ENCODE measurements around the gene LAMA1. TPM values are rescaled to one million over a fixed set of nuclear protein-coding genes. Genes with fewer than 3 reads are reported as not detected.

Gene LAMA1
- polyA plus RNA-seq, 6 donors from 2014 or later: not detected

DNA sequence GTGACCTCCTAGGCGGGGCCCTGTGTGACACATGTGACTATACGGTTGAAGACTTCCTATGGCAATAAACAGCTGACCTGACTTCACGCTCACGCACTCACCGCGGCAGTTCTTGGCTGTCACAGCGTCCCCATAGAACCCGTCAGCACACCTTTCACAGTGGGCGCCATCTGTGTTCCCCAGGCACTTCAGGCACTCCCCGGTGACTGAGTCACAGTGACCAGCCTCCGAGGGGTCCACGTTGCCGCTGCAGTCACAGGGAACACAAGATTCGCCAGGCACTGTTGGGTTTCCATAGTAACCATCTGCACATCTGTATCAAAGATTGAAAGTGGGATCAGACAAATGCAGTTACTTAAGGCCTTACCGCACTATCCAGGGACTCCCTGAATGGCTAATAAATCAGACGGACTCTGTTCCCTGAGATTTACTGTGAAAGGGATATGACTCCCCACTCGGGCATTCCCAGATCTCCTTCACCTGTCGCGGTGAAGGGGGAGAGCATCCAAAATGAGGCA lies 94.5 kb downstream of the LAMA1 start:
- Mint-ChIP-seq H3K27ac (peak overlapping the region in 1 of 6 donors; percentile 43), H3K4me1 (no peaks in the 10 kb centered on the region), H3K36me3 (no peaks in the 10 kb centered on the region), H3K27me3 (peaks cover 0 to 4% (median 0%) of the 10 kb centered on the region in 3 donors), H3K4me3 (no peak overlapping the region), H3K9me3 (peaks cover 0 to 9% (median 0%) of the 10 kb centered on the region in 7 donors)
- no peak for DNase-seq
- ATAC-seq (ENCODE audit: low read depth in 2 of 2): no peak

DNA sequence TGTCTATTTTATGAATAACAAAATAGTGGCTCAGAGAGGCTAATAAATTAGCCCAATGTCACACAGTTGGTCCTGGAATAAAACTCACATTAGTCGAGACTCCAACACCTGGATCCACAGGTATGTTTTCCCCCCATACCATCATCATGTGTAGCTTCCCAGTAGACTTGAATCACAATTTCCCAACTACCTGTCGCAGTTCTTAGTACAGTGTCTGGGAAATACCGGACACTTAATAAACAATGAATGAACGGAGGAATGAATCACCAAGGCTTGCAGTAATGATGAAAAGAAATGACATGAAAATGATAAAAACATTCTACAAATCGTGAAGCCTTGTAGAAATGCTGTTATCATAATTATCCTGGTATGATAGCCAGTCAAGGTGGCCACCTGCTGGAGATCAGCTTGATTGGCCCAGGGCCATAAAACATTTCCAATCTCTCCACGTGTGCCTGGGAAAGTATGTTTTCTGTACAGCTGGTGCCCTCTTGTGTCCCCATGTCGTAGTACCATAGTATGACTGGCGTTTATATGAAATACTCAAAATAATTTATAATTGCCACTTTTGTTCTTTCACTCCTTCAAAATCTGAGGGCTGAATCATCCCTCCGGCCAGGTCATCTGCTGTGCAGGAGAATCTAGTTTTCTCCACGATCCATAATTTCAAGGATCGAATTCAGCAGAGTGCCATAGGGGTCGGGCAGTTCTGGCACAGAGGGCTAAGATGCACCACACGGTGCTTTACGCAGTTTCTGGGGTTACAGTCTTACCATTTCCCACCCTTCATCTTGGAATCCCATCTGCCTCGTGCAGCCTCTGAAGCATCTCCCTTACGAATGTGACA lies 95.4 kb downstream of the LAMA1 start:
- Mint-ChIP-seq H3K27me3 (peaks cover 0 to 4% (median 0%) of the 10 kb centered on the region in 3 donors), H3K4me1 (no peaks in the 10 kb centered on the region), H3K27ac (no peak overlapping the region), H3K9me3 (peaks cover 0 to 7% (median 0%) of the 10 kb centered on the region in 7 donors), H3K36me3 (no peaks in the 10 kb centered on the region), H3K4me3 (no peak overlapping the region)
- ATAC-seq (ENCODE audit: low read depth in 2 of 2) (no peak), DNase-seq (no peak)

DNA sequence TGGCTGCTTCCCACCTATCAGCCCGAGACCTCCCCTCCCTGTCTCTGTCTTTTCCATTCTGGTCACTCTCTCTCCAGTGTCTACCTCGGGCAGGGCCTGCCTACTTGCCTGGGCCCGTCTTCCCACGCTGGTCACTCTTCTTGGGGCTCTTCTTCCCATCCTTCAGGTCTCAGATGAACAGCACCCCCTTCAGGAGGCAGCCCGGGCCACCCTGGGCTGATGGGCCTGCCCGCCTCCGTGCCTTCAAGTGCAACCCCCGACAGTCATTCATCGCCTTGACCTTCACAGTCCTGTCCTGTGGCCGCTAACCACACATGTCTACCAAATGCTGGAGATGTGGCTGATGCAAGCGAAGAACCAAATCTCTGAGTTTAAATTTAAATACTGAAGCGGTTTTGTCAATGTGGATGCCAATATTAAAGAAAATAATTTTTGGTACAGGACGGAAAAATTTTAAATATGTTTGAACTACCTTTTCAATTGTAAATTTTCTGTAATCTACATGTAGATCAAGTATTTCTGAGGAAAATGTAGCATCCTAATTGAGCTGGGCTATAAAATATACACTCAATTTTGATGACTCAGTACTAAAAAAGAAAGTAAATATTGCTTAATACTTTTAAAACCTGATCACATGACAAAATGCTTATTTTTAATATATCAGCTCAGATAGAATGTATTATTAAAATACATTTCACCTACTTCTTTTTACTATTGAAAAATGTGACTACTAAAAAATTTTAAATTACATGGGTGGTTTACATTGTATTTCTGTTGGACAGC lies 96.4 kb downstream of the LAMA1 start:
- Mint-ChIP-seq H3K36me3 (no peaks in the 10 kb centered on the region), H3K27ac (peak overlapping the region in 1 of 6 donors; percentile 27), H3K4me1 (no peaks in the 10 kb centered on the region), H3K27me3 (peaks cover 0 to under 1% (median 0%) of the 10 kb centered on the region in 3 donors), H3K4me3 (no peak overlapping the region), H3K9me3 (peaks cover 0 to 7% (median 0%) of the 10 kb centered on the region in 7 donors)
- no peak for DNase-seq
- no peak for ATAC-seq (ENCODE audit: low read depth in 2 of 2)

DNA sequence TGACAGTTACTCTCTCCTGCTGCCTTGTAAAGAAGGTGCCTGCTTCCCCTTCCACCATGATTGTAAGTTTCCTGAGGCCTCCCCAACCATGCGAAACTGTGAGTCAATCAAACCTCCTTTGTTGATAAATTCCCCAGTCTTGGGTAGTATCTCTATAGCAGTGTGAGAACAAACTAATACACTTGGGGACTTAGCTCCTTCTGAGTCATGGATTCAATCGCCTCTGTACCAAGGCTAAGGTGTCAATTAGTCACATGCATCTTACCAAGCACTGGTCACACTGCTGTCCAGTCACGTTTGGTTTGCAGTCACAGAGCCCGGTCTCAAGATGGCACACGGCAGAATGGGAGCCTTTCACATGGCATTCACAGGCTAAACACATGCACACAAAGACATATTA lies 100.6 kb downstream of the LAMA1 start:
- Mint-ChIP-seq H3K9me3 (peaks cover 0 to 7% (median 0%) of the 10 kb centered on the region in 7 donors), H3K27me3 (no peaks in the 10 kb centered on the region), H3K27ac (no peak overlapping the region), H3K4me1 (no peaks in the 10 kb centered on the region), H3K36me3 (no peaks in the 10 kb centered on the region), H3K4me3 (no peak overlapping the region)
- ATAC-seq (ENCODE audit: low read depth in 2 of 2): no peak
- DNase-seq: no peak

DNA sequence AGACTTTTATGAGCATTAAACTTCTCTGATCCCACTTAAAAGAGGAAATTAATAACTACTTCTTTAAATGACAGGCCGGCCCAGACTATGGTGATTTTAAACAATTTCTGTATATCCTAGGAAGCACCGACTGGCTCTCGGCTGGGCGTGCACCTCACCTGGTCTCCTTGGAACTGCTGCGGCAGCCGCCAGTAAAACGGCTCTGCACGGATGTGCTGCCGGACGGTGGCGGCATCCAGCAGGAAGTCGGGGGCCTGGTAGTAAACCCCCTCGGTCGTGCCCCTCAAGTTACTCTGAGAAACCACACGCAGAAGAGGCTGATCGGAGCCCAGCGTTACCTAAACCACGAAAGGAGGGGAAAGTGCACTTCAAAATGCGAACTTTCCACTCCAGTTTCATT lies 106.5 kb downstream of the LAMA1 start:
- H3K9me3 Mint-ChIP-seq: peaks cover 0 to 3% (median 0%) of the 10 kb centered on the region in 7 donors
- no peaks in the 10 kb centered on the region for H3K36me3 Mint-ChIP-seq
- DNase-seq (no peak), ATAC-seq (ENCODE audit: low read depth in 2 of 2) (no peak)
- H3K4me3 Mint-ChIP-seq: no peak overlapping the region
- no peaks in the 10 kb centered on the region for H3K27me3 Mint-ChIP-seq
- H3K4me1 Mint-ChIP-seq: no peaks in the 10 kb centered on the region
- H3K27ac Mint-ChIP-seq: no peak overlapping the region

DNA sequence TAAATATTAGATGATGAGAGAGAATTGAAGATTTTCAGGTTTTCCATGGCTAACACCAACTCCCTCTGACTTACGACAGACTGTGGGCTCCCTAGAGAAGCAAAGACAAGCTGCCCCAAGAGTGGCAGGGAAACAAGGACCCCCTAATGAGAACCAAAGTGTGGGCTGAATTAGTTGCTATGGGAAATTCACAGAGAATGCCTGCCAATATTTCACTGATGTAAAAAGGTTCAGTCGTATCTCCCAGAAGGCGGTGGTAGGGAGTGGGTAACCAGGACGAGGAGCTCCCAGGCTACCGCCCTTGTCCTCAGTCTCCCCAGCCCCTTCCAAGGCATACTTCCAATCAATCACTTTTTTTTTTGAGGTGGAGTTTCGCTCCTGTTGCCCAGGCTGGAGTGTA lies 113.6 kb downstream of the LAMA1 start:
- DNase-seq (no peak), ATAC-seq (ENCODE audit: low read depth in 2 of 2) (no peak)
- H3K27ac Mint-ChIP-seq: no peak overlapping the region
- H3K9me3 Mint-ChIP-seq: peaks cover 0 to 2% (median 0%) of the 10 kb centered on the region in 7 donors
- H3K36me3 Mint-ChIP-seq: no peaks in the 10 kb centered on the region
- H3K27me3 Mint-ChIP-seq: no peaks in the 10 kb centered on the region
- H3K4me3 Mint-ChIP-seq: no peak overlapping the region
- H3K4me1 Mint-ChIP-seq: no peaks in the 10 kb centered on the region

DNA sequence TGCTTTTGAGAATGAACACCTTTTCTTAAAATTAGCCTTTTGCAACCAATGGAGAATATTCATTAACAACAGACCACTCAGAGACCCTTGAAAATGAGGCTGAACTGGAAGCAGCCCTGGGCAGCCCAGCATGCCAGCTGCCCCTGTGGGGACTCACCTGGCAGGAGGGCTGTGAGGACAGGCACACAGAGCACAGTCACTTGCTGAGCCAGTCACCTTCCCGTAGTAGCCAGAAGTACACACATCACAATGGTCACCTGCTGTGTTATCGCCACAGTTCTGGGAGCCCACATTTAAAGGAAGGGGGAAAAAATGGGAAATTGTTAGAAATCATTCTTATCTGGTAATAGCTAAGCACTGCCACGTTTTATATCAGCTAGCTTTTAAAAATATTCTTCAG lies 115.5 kb downstream of the LAMA1 start:
- H3K27me3 Mint-ChIP-seq: no peaks in the 10 kb centered on the region
- no peaks in the 10 kb centered on the region for H3K36me3 Mint-ChIP-seq
- no peak for DNase-seq
- ATAC-seq (ENCODE audit: low read depth in 2 of 2): no peak
- H3K4me1 Mint-ChIP-seq: no peaks in the 10 kb centered on the region
- H3K27ac Mint-ChIP-seq: no peak overlapping the region
- H3K9me3 Mint-ChIP-seq: no peaks in the 10 kb centered on the region
- H3K4me3 Mint-ChIP-seq: no peak overlapping the region

DNA sequence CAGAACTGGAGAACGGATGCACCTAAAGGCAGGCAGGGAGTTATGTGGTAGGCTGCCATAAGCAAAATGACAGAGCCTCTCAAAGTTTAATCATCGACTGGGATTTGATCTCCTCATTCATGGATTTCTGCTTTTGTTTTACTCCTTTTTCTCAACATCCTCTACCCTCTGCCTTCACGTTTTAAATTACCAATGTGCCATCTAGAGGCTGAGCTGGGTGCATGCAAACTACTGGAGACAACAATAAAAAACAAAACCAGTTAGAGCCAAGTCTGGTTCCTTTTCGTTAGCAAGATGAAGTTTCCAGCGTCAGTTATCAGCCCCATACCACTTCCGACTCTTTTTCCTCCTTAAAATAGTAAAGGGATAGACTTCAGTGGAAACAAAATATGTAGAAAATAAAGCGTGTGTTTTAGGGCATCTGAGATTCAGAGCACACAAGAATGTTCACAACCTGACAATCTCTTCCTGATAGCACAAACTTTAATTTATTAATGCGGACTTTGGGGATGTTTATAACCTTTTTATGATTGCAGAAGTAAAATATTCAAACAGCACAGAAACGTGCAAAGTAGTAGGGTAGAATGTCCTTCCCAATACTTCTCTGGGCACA lies 117.0 kb downstream of the LAMA1 start:
- H3K4me1 Mint-ChIP-seq: no peaks in the 10 kb centered on the region
- no peaks in the 10 kb centered on the region for H3K27me3 Mint-ChIP-seq
- no peak overlapping the region for H3K4me3 Mint-ChIP-seq
- ATAC-seq (ENCODE audit: low read depth in 2 of 2) (no peak), DNase-seq (no peak)
- no peaks in the 10 kb centered on the region for H3K36me3 Mint-ChIP-seq
- H3K9me3 Mint-ChIP-seq: no peaks in the 10 kb centered on the region
- H3K27ac Mint-ChIP-seq: no peak overlapping the region

DNA sequence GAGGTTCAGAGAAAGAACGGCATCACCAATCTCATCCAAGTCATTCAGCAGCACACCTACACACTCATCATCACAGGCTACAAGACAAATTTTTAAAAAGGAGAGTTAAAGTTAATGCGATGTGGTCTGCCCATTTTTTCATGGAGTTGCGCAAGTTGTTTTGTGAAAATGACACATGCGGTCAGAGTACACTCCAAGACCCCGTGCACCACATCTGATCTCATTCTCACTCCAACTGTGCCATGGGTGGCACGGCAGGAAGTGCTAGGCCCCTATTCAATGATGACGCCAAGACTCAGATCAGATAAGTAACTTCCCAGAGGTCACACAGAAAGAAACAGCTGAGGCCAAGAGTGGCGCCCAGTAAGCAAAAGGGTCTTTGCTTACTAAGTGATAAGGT lies 119.8 kb downstream of the LAMA1 start:
- no peaks in the 10 kb centered on the region for H3K36me3 Mint-ChIP-seq
- no peak for DNase-seq
- no peaks in the 10 kb centered on the region for H3K4me1 Mint-ChIP-seq
- peaks cover 0 to 6% (median 0%) of the 10 kb centered on the region in 3 donors for H3K27me3 Mint-ChIP-seq
- H3K9me3 Mint-ChIP-seq: no peaks in the 10 kb centered on the region
- no peak overlapping the region for H3K4me3 Mint-ChIP-seq
- no peak overlapping the region for H3K27ac Mint-ChIP-seq
- no peak for ATAC-seq (ENCODE audit: low read depth in 2 of 2)

DNA sequence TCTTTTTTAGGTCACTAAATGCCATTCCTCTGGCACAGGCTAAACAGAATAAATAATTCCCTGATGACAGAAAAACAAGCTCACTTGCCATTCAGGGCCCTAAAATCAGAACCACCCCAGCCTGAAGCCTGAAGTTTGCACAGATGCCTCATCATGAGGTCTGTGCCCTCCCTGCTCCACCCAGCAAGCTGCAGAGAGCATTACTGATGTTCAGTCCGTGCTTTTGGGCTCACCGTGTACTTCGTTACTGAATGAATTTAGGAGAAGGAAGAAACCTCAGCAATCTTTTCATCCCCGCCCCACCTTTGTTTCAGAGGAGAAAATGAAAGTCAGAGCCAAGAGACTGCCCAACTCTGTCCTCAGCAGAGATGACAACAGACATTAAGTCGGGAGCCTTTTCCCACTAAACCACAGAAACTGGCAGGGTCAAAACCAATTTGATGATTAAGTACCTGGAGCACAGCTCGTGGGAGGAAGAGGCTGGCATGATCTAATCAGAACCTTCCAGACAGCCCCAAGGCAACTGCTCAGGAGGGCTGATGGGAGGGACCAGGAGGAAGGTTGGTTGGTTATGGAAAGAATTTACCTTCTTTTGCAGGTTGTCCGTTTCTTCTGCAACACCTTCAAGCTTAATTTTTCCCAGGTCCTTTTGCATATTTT lies 122.7 kb downstream of the LAMA1 start:
- Mint-ChIP-seq H3K9me3 (no peaks in the 10 kb centered on the region), H3K4me1 (no peaks in the 10 kb centered on the region), H3K4me3 (no peak overlapping the region), H3K36me3 (no peaks in the 10 kb centered on the region), H3K27me3 (peaks cover 0 to 6% (median 0%) of the 10 kb centered on the region in 3 donors), H3K27ac (no peak overlapping the region)
- no peak for DNase-seq
- ATAC-seq (ENCODE audit: low read depth in 2 of 2): no peak

DNA sequence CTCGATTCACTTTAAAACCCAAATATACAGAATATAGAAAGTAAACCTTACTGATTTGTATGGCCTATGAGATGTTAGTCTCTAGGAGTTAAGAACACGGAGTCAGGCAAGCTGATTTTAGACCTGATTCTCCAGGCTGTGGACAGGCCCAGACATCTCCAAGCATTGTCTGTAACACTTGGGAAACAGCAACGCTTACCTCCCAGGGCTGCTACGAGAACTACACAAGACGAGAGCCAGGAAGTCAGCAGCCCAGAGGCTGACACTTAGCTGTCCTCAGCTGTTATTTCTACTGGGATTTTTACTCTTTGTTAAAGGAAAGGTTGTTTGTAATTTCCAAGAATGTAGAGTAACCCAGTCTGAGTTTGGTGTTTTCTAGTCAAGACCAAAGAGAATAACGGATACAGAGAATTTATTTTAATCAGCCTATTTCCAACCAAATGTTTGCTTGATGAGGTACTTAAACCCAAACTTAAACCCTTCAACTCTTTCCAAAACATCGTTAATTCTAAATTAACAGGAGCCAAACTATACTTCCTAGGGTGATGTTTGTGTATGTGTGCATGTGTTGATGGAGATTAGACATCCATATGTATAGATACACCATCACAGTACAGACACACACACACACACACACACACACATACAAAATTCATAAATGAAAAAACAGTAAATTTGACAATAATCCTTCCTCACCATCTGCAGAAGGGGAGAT lies 123.4 kb downstream of the LAMA1 start:
- peaks cover 0 to 6% (median 0%) of the 10 kb centered on the region in 3 donors for H3K27me3 Mint-ChIP-seq
- H3K9me3 Mint-ChIP-seq: no peaks in the 10 kb centered on the region
- ATAC-seq (ENCODE audit: low read depth in 2 of 2): no peak
- H3K27ac Mint-ChIP-seq: no peak overlapping the region
- no peak for DNase-seq
- no peaks in the 10 kb centered on the region for H3K36me3 Mint-ChIP-seq
- H3K4me3 Mint-ChIP-seq: no peak overlapping the region
- H3K4me1 Mint-ChIP-seq: no peaks in the 10 kb centered on the region

DNA sequence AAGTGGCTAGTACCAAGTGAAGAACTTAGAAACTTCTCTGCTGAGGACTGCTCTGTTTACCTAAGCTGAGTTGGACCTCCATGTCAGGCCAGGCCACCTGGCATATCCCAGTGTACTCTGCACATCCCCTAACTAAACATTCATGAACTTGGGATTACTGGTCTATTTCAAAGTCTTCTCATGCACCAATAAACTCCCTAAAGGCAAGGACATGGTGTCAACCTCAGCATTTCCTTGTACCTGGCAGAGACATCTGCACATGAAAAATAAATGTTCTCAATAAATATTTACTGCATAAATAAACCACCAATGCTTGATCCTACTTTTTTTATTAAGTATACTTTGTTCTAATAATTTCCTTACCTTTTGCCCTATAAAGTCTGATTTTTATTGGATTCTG lies 124.8 kb downstream of the LAMA1 start:
- H3K4me3 Mint-ChIP-seq: no peak overlapping the region
- no peaks in the 10 kb centered on the region for H3K9me3 Mint-ChIP-seq
- no peak for ATAC-seq (ENCODE audit: low read depth in 2 of 2)
- no peak overlapping the region for H3K27ac Mint-ChIP-seq
- no peaks in the 10 kb centered on the region for H3K4me1 Mint-ChIP-seq
- no peaks in the 10 kb centered on the region for H3K36me3 Mint-ChIP-seq
- no peak for DNase-seq
- peaks cover 0 to 6% (median 0%) of the 10 kb centered on the region in 3 donors for H3K27me3 Mint-ChIP-seq

DNA sequence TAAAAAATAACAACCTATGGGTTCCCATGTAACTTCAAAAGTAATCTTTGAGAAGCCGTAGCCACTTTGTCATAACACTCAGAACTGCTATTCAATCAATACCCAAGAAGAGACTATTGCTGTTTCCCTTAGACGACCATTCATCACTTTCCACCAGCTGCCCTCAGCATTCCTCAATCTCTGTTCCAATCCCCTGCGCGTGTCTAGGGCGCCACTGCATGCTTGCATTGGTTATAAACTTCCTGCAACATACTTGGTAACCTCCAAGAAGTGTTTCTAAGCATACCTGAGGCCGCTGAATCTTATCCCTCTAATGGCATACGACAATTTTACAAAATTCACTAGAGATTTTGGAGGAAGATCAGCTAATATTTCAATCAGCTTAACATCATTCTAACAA lies 134.2 kb downstream of the LAMA1 start:
- Mint-ChIP-seq H3K27me3 (peaks cover 0 to 5% (median 4%) of the 10 kb centered on the region in 3 donors), H3K4me3 (no peak overlapping the region), H3K4me1 (no peaks in the 10 kb centered on the region), H3K9me3 (no peaks in the 10 kb centered on the region), H3K36me3 (no peaks in the 10 kb centered on the region), H3K27ac (no peak overlapping the region)
- no peak for ATAC-seq (ENCODE audit: low read depth in 2 of 2)
- DNase-seq: no peak

All from naive B cell (primary cell).